ENCODE data around the gene FMNL2. TPM values are rescaled to one million over a fixed set of nuclear protein-coding genes. Genes with fewer than 3 reads are reported as not detected.

The FMNL2 gene
- total RNA-seq, 4 donors from 2014 or later = 23.5 to 28.0 (median 23.8) TPM

- no peaks in the 10 kb centered on the region for H3K27me3 ChIP-seq
- 76% methylated on average over 1 of the region's 1 CpG for WGBS
- H3K27ac ChIP-seq (replicated peaks in 1 of 4) = no peak overlapping the region
- intact Hi-C loops (cut with DNase I) = no loop called here
- no peak for TF ChIP-seq EP300 (IDR thresholded peaks at IDR 0.05)
- no peak for TF ChIP-seq POLR2A (IDR thresholded peaks at IDR 0.05; ENCODE audit: low read depth)
- no peak for TF ChIP-seq CTCF (IDR thresholded peaks at IDR 0.05)
- TF ChIP-seq POLR2AphosphoS5 (IDR thresholded peaks at IDR 0.05) = no peak
- H3K36me3 ChIP-seq = no peaks in the 10 kb centered on the region
- no peaks in the 10 kb centered on the region for H3K9me3 ChIP-seq
- no peak for DNase-seq (ENCODE audit: extremely low spot score)
- H3K4me3 ChIP-seq = no peak overlapping the region
- H3K4me1 ChIP-seq = peaks cover 17 to 37% (median 23%) of the 10 kb centered on the region in 4 donors
Observed at GRCh38 chr2:152433289-152433688, 98.3 kb downstream of the FMNL2 start.

GRCh38 chr2:152433791-152434190 lies 98.8 kb downstream of the FMNL2 start:
- no peak for DNase-seq (ENCODE audit: extremely low spot score)
- intact Hi-C loops (cut with DNase I) = no loop called here

GRCh38 chr2:152434395-152435182 lies 99.6 kb downstream of the FMNL2 start:
- Histone ChIP-seq H3K9me3 (no peaks in the 10 kb centered on the region), H3K4me3 (no peak overlapping the region), H3K36me3 (no peaks in the 10 kb centered on the region), H3K27me3 (no peaks in the 10 kb centered on the region), H3K27ac (replicated peaks in 1 of 4) (no peak overlapping the region), H3K4me1 (peaks cover 17 to 37% (median 23%) of the 10 kb centered on the region in 4 donors)
- no peak for DNase-seq (ENCODE audit: extremely low spot score)
- WGBS = 100% methylated on average over 1 of the region's 1 CpG
- TF ChIP-seq CTCF (IDR thresholded peaks at IDR 0.05) (no peak), POLR2AphosphoS5 (IDR thresholded peaks at IDR 0.05) (no peak), EP300 (IDR thresholded peaks at IDR 0.05) (no peak), POLR2A (IDR thresholded peaks at IDR 0.05; ENCODE audit: low read depth) (no peak)
- intact Hi-C loops (cut with DNase I) = no loop called here

More at GRCh38 chr2:152433791-152434190, 98.8 kb downstream of the FMNL2 start:
- H3K9me3 ChIP-seq = no peaks in the 10 kb centered on the region
- 62% methylated on average over 2 of the region's 2 CpGs for WGBS
- no peak overlapping the region for H3K4me3 ChIP-seq
- H3K36me3 ChIP-seq = no peaks in the 10 kb centered on the region
- peaks cover 17 to 39% (median 23%) of the 10 kb centered on the region in 4 donors for H3K4me1 ChIP-seq
- no peak for TF ChIP-seq EP300 (IDR thresholded peaks at IDR 0.05)
- TF ChIP-seq POLR2A (IDR thresholded peaks at IDR 0.05; ENCODE audit: low read depth) = no peak
- no peak for TF ChIP-seq POLR2AphosphoS5 (IDR thresholded peaks at IDR 0.05)
- no peaks in the 10 kb centered on the region for H3K27me3 ChIP-seq
- H3K27ac ChIP-seq (replicated peaks in 1 of 4) = no peak overlapping the region

- TF ChIP-seq POLR2AphosphoS5 (IDR thresholded peaks at IDR 0.05) = no peak
- no peak for TF ChIP-seq EP300 (IDR thresholded peaks at IDR 0.05)
- TF ChIP-seq CTCF (IDR thresholded peaks at IDR 0.05) = no peak
- no peak for TF ChIP-seq POLR2A (IDR thresholded peaks at IDR 0.05; ENCODE audit: low read depth)
- WGBS = 100% methylated on average over 1 of the region's 1 CpG
- DNase-seq (ENCODE audit: extremely low spot score) = peak; percentile 45
- no peaks in the 10 kb centered on the region for H3K9me3 ChIP-seq
- intact Hi-C loops (cut with DNase I) = no loop called here
- no peaks in the 10 kb centered on the region for H3K27me3 ChIP-seq
- no peak overlapping the region for H3K27ac ChIP-seq (replicated peaks in 1 of 4)
- no peaks in the 10 kb centered on the region for H3K36me3 ChIP-seq
- H3K4me3 ChIP-seq = no peak overlapping the region
- H3K4me1 ChIP-seq = peaks cover 17 to 42% (median 23%) of the 10 kb centered on the region in 4 donors
Observed at GRCh38 chr2:152436148-152436547, 101.2 kb downstream of the FMNL2 start.

- peak; percentile 50 for DNase-seq (ENCODE audit: extremely low spot score)
Observed at GRCh38 chr2:152437276-152438108, 102.5 kb downstream of the FMNL2 start.

More at GRCh38 chr2:152437276-152438108, 102.5 kb downstream of the FMNL2 start:
- no peak overlapping the region for H3K4me3 ChIP-seq
- H3K4me1 ChIP-seq = peaks cover 8 to 32% (median 14%) of the 10 kb centered on the region in 4 donors
- TF ChIP-seq POLR2AphosphoS5 (IDR thresholded peaks at IDR 0.05) (no peak), EP300 (IDR thresholded peaks at IDR 0.05) (no peak), POLR2A (IDR thresholded peaks at IDR 0.05; ENCODE audit: low read depth) (no peak), CTCF (IDR thresholded peaks at IDR 0.05) (no peak)
- no peaks in the 10 kb centered on the region for H3K36me3 ChIP-seq
- no peaks in the 10 kb centered on the region for H3K27me3 ChIP-seq
- H3K27ac ChIP-seq (replicated peaks in 1 of 4) = no peak overlapping the region
- WGBS = 95% methylated on average over 5 of the region's 5 CpGs
- H3K9me3 ChIP-seq = no peaks in the 10 kb centered on the region
- intact Hi-C loops (cut with DNase I) = no loop called here

Data from esophagus muscularis mucosa (tissue), 4 donors.